Osteoblast (primary cell): ENCODE results near the gene PRPF18. TPM values are rescaled to one million over a fixed set of nuclear protein-coding genes. Genes with fewer than 3 reads are reported as not detected.

Source experiments
- DNase-seq: peaks from one replicate; pipeline ENCODE4 v3.0.0; 2011; ENCODE audit warnings: low spot score, mixed read lengths; ENCODE audit not compliant: insufficient read length; ENCODE audit errors: missing footprints
- H2AFZ ChIP-seq: 2 replicates; pipeline ENCODE4 v1.6.0; 2011; ENCODE audit warnings: mild to moderate bottlenecking, low read length
- H3K27ac ChIP-seq: 2 replicates; pipeline ENCODE4 v1.5.1; 2011; ENCODE audit warnings: mild to moderate bottlenecking, low read depth, low read length, moderate library complexity
- H3K27me3 ChIP-seq: 2 replicates; pipeline ENCODE4 v1.6.0; 2012; ENCODE audit warnings: mild to moderate bottlenecking, control low read depth, inconsistent platforms, low read length, moderate library complexity; ENCODE audit not compliant: insufficient read depth
- H3K36me3 ChIP-seq: 2 replicates; pipeline ENCODE4 v1.5.1; 2011; ENCODE audit warnings: mild to moderate bottlenecking, low read length, control low read depth, moderate library complexity; ENCODE audit not compliant: insufficient read depth
- H3K4me1 ChIP-seq: 2 replicates; pipeline ENCODE4 v1.5.1; 2011; ENCODE audit warnings: mild to moderate bottlenecking, low read length, control low read depth, moderate library complexity; ENCODE audit not compliant: insufficient read depth
- H3K4me2 ChIP-seq: 2 replicates; pipeline ENCODE4 v1.6.0; 2011; ENCODE audit warnings: mild to moderate bottlenecking, low read length; ENCODE audit not compliant: insufficient read depth
- H3K4me3 ChIP-seq: fragments of 200-600 bp; sonication (generic); 3 replicates; pipeline ENCODE4 v1.5.1; 2012; ENCODE audit warnings: mild to moderate bottlenecking, low read length, inconsistent platforms; ENCODE audit not compliant: insufficient read depth
- H3K79me2 ChIP-seq: 2 replicates; pipeline ENCODE4 v1.6.0; 2012; ENCODE audit warnings: mild to moderate bottlenecking, low read length, control low read depth, inconsistent platforms; ENCODE audit not compliant: insufficient read depth
- H3K9me3 ChIP-seq: 2 replicates; pipeline ENCODE4 v1.5.1; 2011; ENCODE audit warnings: low read depth, low read length, control low read depth
- H4K20me1 ChIP-seq: 2 replicates; pipeline ENCODE4 v1.6.0; 2012; ENCODE audit warnings: mild to moderate bottlenecking, low read length, control low read depth; ENCODE audit not compliant: insufficient read depth
- CTCF ChIP-seq: IDR thresholded peaks from 2 replicates; pipeline ENCODE4 v1.5.1; 2011; ENCODE audit warnings: mild to moderate bottlenecking, low read depth, low read length, moderate library complexity; ENCODE audit errors: extremely low read depth
- total RNA-seq: library from RNA; depleted of rRNA; stranded (reverse); fragments of >200 nt; gene quantifications from 2 replicates; pipeline ENCODE4 v1.2.3, GENCODE V29; 2012

Gene PRPF18
- total RNA-seq, 1 donor = 39.8 TPM

GRCh38 chr10:13555884-13556510 is 30.8 kb upstream of the PRPF18 start:
- Histone ChIP-seq H3K27me3 (peaks cover 8% of the 10 kb centered on the region), H3K79me2 (no peaks in the 10 kb centered on the region), H3K4me1 (no peaks in the 10 kb centered on the region), H3K36me3 (no peaks in the 10 kb centered on the region), H4K20me1 (no peaks in the 10 kb centered on the region), H3K4me2 (no peak overlapping the region), H3K27ac (no peak overlapping the region), H3K9me3 (no peaks in the 10 kb centered on the region), H2AFZ (no peak overlapping the region), H3K4me3 (no peak overlapping the region)
- DNase-seq = no peak
- no peak for TF ChIP-seq CTCF

DNA sequence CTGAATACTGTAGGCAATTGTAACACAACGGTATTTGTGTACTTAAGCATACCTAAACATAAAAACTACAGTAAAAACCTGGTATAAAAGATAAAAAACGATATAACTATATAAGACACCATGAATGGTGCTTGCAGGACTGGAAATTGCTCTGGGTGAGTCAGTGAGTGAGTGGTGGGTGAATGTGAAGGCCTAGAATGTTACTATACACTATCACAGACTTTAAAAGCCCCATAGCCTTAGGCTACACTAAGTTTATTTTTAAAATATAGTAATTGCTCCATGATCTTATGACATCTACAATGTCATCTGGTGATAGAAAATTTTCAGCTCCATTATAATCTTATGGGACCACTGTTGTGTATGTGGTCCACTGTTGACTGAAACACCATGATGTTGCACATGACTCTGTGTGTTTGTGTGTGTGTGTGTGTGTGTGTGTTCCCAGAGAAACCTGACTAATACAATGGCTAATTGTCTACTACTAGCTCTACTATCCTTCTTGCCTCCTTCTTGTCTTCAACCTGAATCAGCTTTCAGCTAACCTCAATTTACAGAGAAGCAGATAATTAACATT is 27.6 kb upstream of the PRPF18 start:
- Histone ChIP-seq H3K4me1 (no peaks in the 10 kb centered on the region), H3K27me3 (peaks cover 8% of the 10 kb centered on the region), H3K4me2 (no peak overlapping the region), H3K27ac (no peak overlapping the region), H3K4me3 (no peak overlapping the region), H2AFZ (no peak overlapping the region), H3K79me2 (no peaks in the 10 kb centered on the region), H4K20me1 (no peaks in the 10 kb centered on the region), H3K9me3 (no peaks in the 10 kb centered on the region), H3K36me3 (no peaks in the 10 kb centered on the region)
- no peak for DNase-seq
- no peak for TF ChIP-seq CTCF

DNA sequence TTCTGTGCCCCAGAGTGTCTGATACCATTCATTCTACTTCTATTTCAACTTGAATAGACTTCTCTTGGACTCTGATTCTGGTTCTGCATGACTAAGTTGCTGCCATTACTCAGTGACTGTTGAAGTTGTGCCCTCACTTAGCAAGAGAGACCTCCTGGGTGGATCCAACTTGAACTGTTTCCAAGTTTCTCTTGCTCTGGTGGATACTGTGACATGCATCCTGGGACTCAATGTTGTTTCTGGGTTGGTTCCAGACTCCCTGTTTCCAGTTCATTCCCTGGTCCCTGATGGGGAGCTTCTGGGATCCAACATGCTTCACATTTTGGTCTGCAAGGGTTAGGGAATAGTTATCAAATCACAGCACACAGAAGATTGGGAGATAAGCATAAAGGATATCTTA is 26.2 kb upstream of the PRPF18 start:
- TF ChIP-seq CTCF = no peak
- Histone ChIP-seq H3K9me3 (no peaks in the 10 kb centered on the region), H3K36me3 (no peaks in the 10 kb centered on the region), H3K4me2 (no peak overlapping the region), H3K79me2 (no peaks in the 10 kb centered on the region), H3K27me3 (peaks cover 8% of the 10 kb centered on the region), H3K4me1 (no peaks in the 10 kb centered on the region), H3K27ac (no peak overlapping the region), H2AFZ (no peak overlapping the region), H3K4me3 (no peak overlapping the region), H4K20me1 (no peaks in the 10 kb centered on the region)
- no peak for DNase-seq

- Histone ChIP-seq H3K79me2 (no peaks in the 10 kb centered on the region), H4K20me1 (no peaks in the 10 kb centered on the region), H2AFZ (no peak overlapping the region), H3K36me3 (no peaks in the 10 kb centered on the region), H3K4me2 (no peak overlapping the region), H3K27me3 (no peaks in the 10 kb centered on the region), H3K4me1 (no peaks in the 10 kb centered on the region), H3K4me3 (no peak overlapping the region), H3K27ac (no peak overlapping the region), H3K9me3 (no peaks in the 10 kb centered on the region)
- no peak for TF ChIP-seq CTCF
- DNase-seq = no peak
These were observed 23.0 kb upstream of the PRPF18 start for GRCh38 chr10:13563481-13564445.
